ENCODE results near the gene CTSF. TPM values are rescaled to one million over a fixed set of nuclear protein-coding genes. Genes with fewer than 3 reads are reported as not detected.

The CTSF gene
- total and polyA plus RNA-seq, 2 of the 8 experiments (the other 6 are each of a cell fraction or from before 2014, with no cell fraction given) = 0.58 to 2.3 TPM

- H3K4ac ChIP-seq (replicated peaks; ENCODE audit: insufficient read length, low read depth, low read length) = peak within 1 kb of the TSS; percentile 82
- TF ChIP-seq SP1 (IDR thresholded peaks at IDR 0.05; ENCODE audit: low read depth, low read length) (peak; percentile 6; the same call in 1 of the 2 replicates), SRF (IDR thresholded peaks at IDR 0.05; ENCODE audit: low read depth, low read length) (peak; percentile 45; the same call in 1 of the 2 replicates), KDM4A (IDR thresholded peaks at IDR 0.05; ENCODE audit: low read depth, low read length, severe bottlenecking) (peak; percentile 56), YY1 (IDR thresholded peaks at IDR 0.05; ENCODE audit: low read depth, low read length) (peak; percentile 42; the same call in 1 of the 2 replicates)
These were observed 21.9 kb downstream of the CTSF start, which contains the start of gene ACTN3 for GRCh38 chr11:66546368-66546965. TSS of gene ACTN3 (plus strand) at chr11:66546903. CDS start at chr11:66546938, 35 bp downstream.

More at GRCh38 chr11:66546368-66546965, 21.9 kb downstream of the CTSF start, which contains the start of gene ACTN3:
- peak within 1 kb of the TSS; percentile 38 for H4K91ac ChIP-seq (replicated peaks; ENCODE audit: insufficient read length, low read length)
- peaks cover 0 to 17% (median 11%) of the 10 kb centered on the region in 4 experiments; a peak in 6 of 7 replicates for H3K4me1 ChIP-seq (replicated peaks in 1 of 4; ENCODE audit: control insufficient read depth in 3 of 4, insufficient read depth in 4 of 4, low read length in 3 of 4)
- H3K23ac ChIP-seq (ENCODE audit: insufficient read length) = no peak within 1 kb of the TSS
- H3K23me2 ChIP-seq (ENCODE audit: low read depth, low read length) = peaks cover 3% of the 10 kb centered on the region; the same call in 1 of the 2 replicates
- H3K14ac ChIP-seq (ENCODE audit: insufficient read length) = no peak within 1 kb of the TSS
- H3K79me2 ChIP-seq (ENCODE audit: control insufficient read depth in 1 of 2, insufficient read depth in 2 of 2, low read length in 2 of 2) = no peaks in the 10 kb centered on the region; a peak in 1 of 4 replicates
- H2BK15ac ChIP-seq (ENCODE audit: low read length) = 0 out of 2 replicates have a peak within 1 kb of the TSS, but pooled peaks have one; percentile 46
- H3K9ac ChIP-seq (replicated peaks in 1 of 4; ENCODE audit: extremely low read depth in 1 of 4, low read depth in 3 of 4, low read length in 3 of 4) = peak within 1 kb of the TSS; percentile 63 to 89 (median 74); a peak in 5 of 7 replicates
- H3K4me3 ChIP-seq (ENCODE audit: extremely low read depth in 1 of 4, insufficient read depth in 2 of 4, low read depth in 3 of 4, low read length in 4 of 4) = peak within 1 kb of the TSS; percentile 71 to 84 (median 79)
- ChIA-PET CTCF (ENCODE audit: partially characterized antibody) (interaction anchor here (0.7 to 2.4 kb wide), 9 partner anchors 16 to 115 kb away, joined by 3 to 6 read pairs (median 4); partner anchors contain the start of genes CCDC87 and CCS), POLR2A (ENCODE audit: partially characterized antibody) (interaction anchor here (0.8 to 7.9 kb wide), 21 partner anchors 10 to 298 kb away, joined by 3 to 54 read pairs (median 7); partner anchors contain the start of genes BBS1, CTSF, DPP3 and NPAS4)
- peaks cover 5% of the 10 kb centered on the region; the same call in 1 of the 2 replicates for H3K79me1 ChIP-seq (ENCODE audit: low read depth, low read length)
- peak within 1 kb of the TSS; percentile 21 for H3K56ac ChIP-seq (replicated peaks; ENCODE audit: insufficient read length, low read depth, low read length)
- H2BK20ac ChIP-seq (ENCODE audit: low read length) = no peak within 1 kb of the TSS
- DNase-seq (ENCODE audit: low read depth in 1 of 2, low spot score in 2 of 2) (peak; percentile 59 to 84), FAIRE-seq (no peak)
- H3K9me3 ChIP-seq (ENCODE audit: insufficient read depth in 2 of 2, low read depth in 1 of 2, low read length in 1 of 2) = no peaks in the 10 kb centered on the region
- peak within 1 kb of the TSS; percentile 50 to 72 for H3K4me2 ChIP-seq (ENCODE audit: insufficient read depth in 1 of 2, low read depth in 2 of 2, low read length in 2 of 2)
- peak within 1 kb of the TSS; percentile 90 for H4K8ac ChIP-seq (ENCODE audit: extremely low read depth, insufficient read depth, low read length)
- no peak within 1 kb of the TSS for H2BK12ac ChIP-seq (ENCODE audit: low read depth, low read length)
- H4K20me1 ChIP-seq (replicated peaks in 1 of 2; ENCODE audit: control insufficient read depth in 1 of 2, insufficient read depth in 2 of 2, low read length in 2 of 2) = peaks cover 0 to 2% of the 10 kb centered on the region in 2 experiments
- H3K18ac ChIP-seq (ENCODE audit: extremely low read depth, low read length) = peak within 1 kb of the TSS; percentile 60
- no peak within 1 kb of the TSS; the same call in 1 of the 2 replicates for H2AFZ ChIP-seq (ENCODE audit: low read length)
- WGBS, 2 experiments (ENCODE audit: extremely low coverage in 1 of 2, insufficient coverage in 1 of 2, insufficient read length in 1 of 2, insufficient replicate concordance in 2 of 2, low coverage in 1 of 2, low lambda C conversion rate in 2 of 2, missing lambda C conversion rate in 1 of 2) = 4% methylated on average over 25 of the region's 37 CpGs; no CpG with 5 or more reads in 1 of the 2 experiments
- no peak within 1 kb of the TSS for H3K27ac ChIP-seq (ENCODE audit: low read depth, low read length)
- H4K5ac ChIP-seq (ENCODE audit: insufficient read length, low read depth, low read length) = peak within 1 kb of the TSS; percentile 67
- peak within 1 kb of the TSS; percentile 24; the same call in 1 of the 2 replicates for H2BK5ac ChIP-seq (ENCODE audit: low read depth, low read length)
- H3K27me3 ChIP-seq (replicated peaks in 1 of 4; ENCODE audit: control insufficient read depth in 3 of 4, extremely low read depth in 1 of 4, insufficient read depth in 3 of 4, low read length in 3 of 4) = no peaks in the 10 kb centered on the region
- no peak within 1 kb of the TSS for H2BK120ac ChIP-seq (replicated peaks; ENCODE audit: low read depth, low read length)
- 0 out of 8 replicates have a peak, but pooled peaks cover 0 to 2% (median 0%) of the 10 kb centered on the region in 4 experiments for H3K36me3 ChIP-seq (ENCODE audit: control insufficient read depth in 2 of 4, insufficient read depth in 4 of 4, low read length in 3 of 4)
- no peak within 1 kb of the TSS; the same call in 1 of the 2 replicates for H2AK5ac ChIP-seq (ENCODE audit: low read depth, low read length)

Measured in H1 (cell line).